Measurements from ENCODE around the gene GAGE12F. TPM values are rescaled to one million over a fixed set of nuclear protein-coding genes. Genes with fewer than 3 reads are reported as not detected.

GAGE12F gene, protein sequence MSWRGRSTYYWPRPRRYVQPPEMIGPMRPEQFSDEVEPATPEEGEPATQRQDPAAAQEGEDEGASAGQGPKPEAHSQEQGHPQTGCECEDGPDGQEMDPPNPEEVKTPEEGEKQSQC
- not detected in 2 replicates for total RNA-seq

DNA sequence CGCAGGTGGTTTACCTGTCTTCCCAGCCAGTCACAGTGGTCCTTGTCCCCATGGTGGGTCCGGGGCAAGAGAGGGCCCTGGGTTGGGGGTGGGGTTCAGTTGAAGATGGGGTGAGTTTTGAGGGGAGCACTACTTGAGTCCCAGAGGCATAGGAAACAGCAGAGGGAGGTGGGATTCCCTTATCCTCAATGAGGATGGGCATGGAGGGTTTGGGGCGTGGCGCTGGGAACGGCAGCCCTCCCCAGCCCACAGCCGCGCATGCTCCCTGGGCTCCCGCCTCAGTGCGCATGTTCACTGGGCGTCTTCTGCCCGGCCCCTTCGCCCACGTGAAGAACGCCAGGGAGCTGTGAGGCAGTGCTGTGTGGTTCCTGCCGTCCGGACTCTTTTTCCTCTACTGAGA lies at the start of gene GAGE12F:
TSS of gene GAGE12F (plus strand) at position 301 of the 400 bp plus-strand sequence. CDS start 1,155 bp downstream, outside the sequence.

DNA sequence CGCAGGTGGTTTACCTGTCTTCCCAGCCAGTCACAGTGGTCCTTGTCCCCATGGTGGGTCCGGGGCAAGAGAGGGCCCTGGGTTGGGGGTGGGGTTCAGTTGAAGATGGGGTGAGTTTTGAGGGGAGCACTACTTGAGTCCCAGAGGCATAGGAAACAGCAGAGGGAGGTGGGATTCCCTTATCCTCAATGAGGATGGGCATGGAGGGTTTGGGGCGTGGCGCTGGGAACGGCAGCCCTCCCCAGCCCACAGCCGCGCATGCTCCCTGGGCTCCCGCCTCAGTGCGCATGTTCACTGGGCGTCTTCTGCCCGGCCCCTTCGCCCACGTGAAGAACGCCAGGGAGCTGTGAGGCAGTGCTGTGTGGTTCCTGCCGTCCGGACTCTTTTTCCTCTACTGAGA lies 28.8 kb upstream of the GAGE12F start, which contains the start of gene GAGE12C:
TSS of gene GAGE12C (plus strand) at position 301 of the 400 bp plus-strand sequence. CDS start 1,155 bp downstream, outside the sequence.

DNA sequence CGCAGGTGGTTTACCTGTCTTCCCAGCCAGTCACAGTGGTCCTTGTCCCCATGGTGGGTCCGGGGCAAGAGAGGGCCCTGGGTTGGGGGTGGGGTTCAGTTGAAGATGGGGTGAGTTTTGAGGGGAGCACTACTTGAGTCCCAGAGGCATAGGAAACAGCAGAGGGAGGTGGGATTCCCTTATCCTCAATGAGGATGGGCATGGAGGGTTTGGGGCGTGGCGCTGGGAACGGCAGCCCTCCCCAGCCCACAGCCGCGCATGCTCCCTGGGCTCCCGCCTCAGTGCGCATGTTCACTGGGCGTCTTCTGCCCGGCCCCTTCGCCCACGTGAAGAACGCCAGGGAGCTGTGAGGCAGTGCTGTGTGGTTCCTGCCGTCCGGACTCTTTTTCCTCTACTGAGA lies 19.2 kb upstream of the GAGE12F start, which contains the start of gene GAGE12D:
TSS of gene GAGE12D (plus strand) at position 301 of the 400 bp plus-strand sequence. CDS start 1,155 bp downstream, outside the sequence.

DNA sequence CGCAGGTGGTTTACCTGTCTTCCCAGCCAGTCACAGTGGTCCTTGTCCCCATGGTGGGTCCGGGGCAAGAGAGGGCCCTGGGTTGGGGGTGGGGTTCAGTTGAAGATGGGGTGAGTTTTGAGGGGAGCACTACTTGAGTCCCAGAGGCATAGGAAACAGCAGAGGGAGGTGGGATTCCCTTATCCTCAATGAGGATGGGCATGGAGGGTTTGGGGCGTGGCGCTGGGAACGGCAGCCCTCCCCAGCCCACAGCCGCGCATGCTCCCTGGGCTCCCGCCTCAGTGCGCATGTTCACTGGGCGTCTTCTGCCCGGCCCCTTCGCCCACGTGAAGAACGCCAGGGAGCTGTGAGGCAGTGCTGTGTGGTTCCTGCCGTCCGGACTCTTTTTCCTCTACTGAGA lies 9.7 kb upstream of the GAGE12F start, which contains the start of gene GAGE12E:
TSS of gene GAGE12E (plus strand) at position 301 of the 400 bp plus-strand sequence. CDS start 1,155 bp downstream, outside the sequence.

DNA sequence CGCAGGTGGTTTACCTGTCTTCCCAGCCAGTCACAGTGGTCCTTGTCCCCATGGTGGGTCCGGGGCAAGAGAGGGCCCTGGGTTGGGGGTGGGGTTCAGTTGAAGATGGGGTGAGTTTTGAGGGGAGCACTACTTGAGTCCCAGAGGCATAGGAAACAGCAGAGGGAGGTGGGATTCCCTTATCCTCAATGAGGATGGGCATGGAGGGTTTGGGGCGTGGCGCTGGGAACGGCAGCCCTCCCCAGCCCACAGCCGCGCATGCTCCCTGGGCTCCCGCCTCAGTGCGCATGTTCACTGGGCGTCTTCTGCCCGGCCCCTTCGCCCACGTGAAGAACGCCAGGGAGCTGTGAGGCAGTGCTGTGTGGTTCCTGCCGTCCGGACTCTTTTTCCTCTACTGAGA lies 9.5 kb downstream of the GAGE12F start, which contains the start of gene GAGE12G:
TSS of gene GAGE12G (plus strand) at position 301 of the 400 bp plus-strand sequence. CDS start 1,155 bp downstream, outside the sequence.

DNA sequence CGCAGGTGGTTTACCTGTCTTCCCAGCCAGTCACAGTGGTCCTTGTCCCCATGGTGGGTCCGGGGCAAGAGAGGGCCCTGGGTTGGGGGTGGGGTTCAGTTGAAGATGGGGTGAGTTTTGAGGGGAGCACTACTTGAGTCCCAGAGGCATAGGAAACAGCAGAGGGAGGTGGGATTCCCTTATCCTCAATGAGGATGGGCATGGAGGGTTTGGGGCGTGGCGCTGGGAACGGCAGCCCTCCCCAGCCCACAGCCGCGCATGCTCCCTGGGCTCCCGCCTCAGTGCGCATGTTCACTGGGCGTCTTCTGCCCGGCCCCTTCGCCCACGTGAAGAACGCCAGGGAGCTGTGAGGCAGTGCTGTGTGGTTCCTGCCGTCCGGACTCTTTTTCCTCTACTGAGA lies 19.0 kb downstream of the GAGE12F start, which contains the start of gene GAGE12H:
TSS of gene GAGE12H (plus strand) at position 301 of the 400 bp plus-strand sequence. CDS start 1,155 bp downstream, outside the sequence.

DNA sequence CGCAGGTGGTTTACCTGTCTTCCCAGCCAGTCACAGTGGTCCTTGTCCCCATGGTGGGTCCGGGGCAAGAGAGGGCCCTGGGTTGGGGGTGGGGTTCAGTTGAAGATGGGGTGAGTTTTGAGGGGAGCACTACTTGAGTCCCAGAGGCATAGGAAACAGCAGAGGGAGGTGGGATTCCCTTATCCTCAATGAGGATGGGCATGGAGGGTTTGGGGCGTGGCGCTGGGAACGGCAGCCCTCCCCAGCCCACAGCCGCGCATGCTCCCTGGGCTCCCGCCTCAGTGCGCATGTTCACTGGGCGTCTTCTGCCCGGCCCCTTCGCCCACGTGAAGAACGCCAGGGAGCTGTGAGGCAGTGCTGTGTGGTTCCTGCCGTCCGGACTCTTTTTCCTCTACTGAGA lies 28.6 kb downstream of the GAGE12F start, which contains the start of gene GAGE2A:
TSS of gene GAGE2A (plus strand) at position 301 of the 400 bp plus-strand sequence. CDS start 1,155 bp downstream, outside the sequence.

DNA sequence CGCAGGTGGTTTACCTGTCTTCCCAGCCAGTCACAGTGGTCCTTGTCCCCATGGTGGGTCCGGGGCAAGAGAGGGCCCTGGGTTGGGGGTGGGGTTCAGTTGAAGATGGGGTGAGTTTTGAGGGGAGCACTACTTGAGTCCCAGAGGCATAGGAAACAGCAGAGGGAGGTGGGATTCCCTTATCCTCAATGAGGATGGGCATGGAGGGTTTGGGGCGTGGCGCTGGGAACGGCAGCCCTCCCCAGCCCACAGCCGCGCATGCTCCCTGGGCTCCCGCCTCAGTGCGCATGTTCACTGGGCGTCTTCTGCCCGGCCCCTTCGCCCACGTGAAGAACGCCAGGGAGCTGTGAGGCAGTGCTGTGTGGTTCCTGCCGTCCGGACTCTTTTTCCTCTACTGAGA lies 38.1 kb downstream of the GAGE12F start, which contains the start of gene GAGE1:
TSS of gene GAGE1 (plus strand) at position 301 of the 400 bp plus-strand sequence. CDS start 1,155 bp downstream, outside the sequence.

Other genes starting within 250 kb of the GAGE12F start
- gene GAGE12J, start 238.8 kb upstream of the GAGE12F start, total RNA-seq = not detected in 2 replicates
- not detected in 2 replicates for gene GAGE13, start 229.3 kb upstream of the GAGE12F start, total RNA-seq
- not detected in 2 replicates for gene GAGE12C, start 28.7 kb upstream of the GAGE12F start, total RNA-seq
- gene GAGE12D, start 19.1 kb upstream of the GAGE12F start, total RNA-seq = not detected in 2 replicates
- not detected in 2 replicates for gene GAGE12E, start 9.6 kb upstream of the GAGE12F start, total RNA-seq
- gene GAGE12G, start 9.6 kb downstream of the GAGE12F start, total RNA-seq = not detected in 2 replicates
- gene GAGE12H, start 19.1 kb downstream of the GAGE12F start, total RNA-seq = not detected in 2 replicates
- not detected in 2 replicates for gene GAGE2A, start 28.7 kb downstream of the GAGE12F start, total RNA-seq
- not detected in 2 replicates for gene GAGE1, start 38.2 kb downstream of the GAGE12F start, total RNA-seq
- not detected in 2 replicates for gene PAGE1, start 135.1 kb downstream of the GAGE12F start, total RNA-seq

All from epithelial cell of alveolus of lung (primary cell).